Inferior parietal cortex (tissue), 1 donor: ENCODE results near the gene ANKRD33B.

Source experiments
- DNase-seq: peaks from one replicate; pipeline ENCODE4 v3.0.0-alpha.2; 2016; ENCODE audit errors: extremely low spot score

ANKRD33B gene

GRCh38 chr5:10674096-10674495 is 110.2 kb downstream of the ANKRD33B start:
- no peak for DNase-seq

- no peak for DNase-seq
These were observed 110.7 kb downstream of the ANKRD33B start for GRCh38 chr5:10674582-10674981.

GRCh38 chr5:10675177-10675700 is 111.4 kb downstream of the ANKRD33B start:
- DNase-seq, result no peak

- no peak for DNase-seq
These were observed 112.4 kb downstream of the ANKRD33B start for GRCh38 chr5:10676224-10676623.

GRCh38 chr5:10676946-10677345 is 113.1 kb downstream of the ANKRD33B start:
- no peak for DNase-seq

GRCh38 chr5:10677533-10677932 is 113.7 kb downstream of the ANKRD33B start:
- no peak for DNase-seq

GRCh38 chr5:10678244-10678643 is 114.4 kb downstream of the ANKRD33B start:
- DNase-seq, result no peak

- DNase-seq, result no peak
These were observed 115.6 kb downstream of the ANKRD33B start for GRCh38 chr5:10679336-10679988.

GRCh38 chr5:10680876-10681481 is 117.1 kb downstream of the ANKRD33B start:
- DNase-seq, result no peak

- no peak for DNase-seq
These were observed 118.1 kb downstream of the ANKRD33B start for GRCh38 chr5:10681731-10682679.

GRCh38 chr5:10682801-10683525 is 119.1 kb downstream of the ANKRD33B start:
- DNase-seq, result no peak

- no peak for DNase-seq
These were observed 120.6 kb downstream of the ANKRD33B start for GRCh38 chr5:10684303-10685086.

GRCh38 chr5:10685115-10685521 is 121.2 kb downstream of the ANKRD33B start:
- DNase-seq, result no peak

GRCh38 chr5:10686890-10687289 is 123.0 kb downstream of the ANKRD33B start:
- DNase-seq, result no peak

GRCh38 chr5:10688651-10689171 is 124.8 kb downstream of the ANKRD33B start:
- no peak for DNase-seq

- no peak for DNase-seq
These were observed 125.7 kb downstream of the ANKRD33B start for GRCh38 chr5:10689391-10690081.

GRCh38 chr5:10690460-10691440 is 126.9 kb downstream of the ANKRD33B start:
- no peak for DNase-seq
